HG02678 (cell line): ENCODE measurements around the gene JAG1.
A peak's percentile ranks its signal among the peaks of the same experiment; 100 is the strongest.
"Not testable (repeated sequence)": the region's sequence is repeated elsewhere in the genome, so short reads cannot be mapped to it uniquely, and the experiment has no call there.

Experiments used
- ATAC-seq: cut with Tn5 transposase; IDR thresholded peaks from one replicate; pipeline ENCODE4 v1.9.1; 2021; ENCODE audit warnings: mild to moderate bottlenecking, moderate library complexity; ENCODE audit not compliant: unreplicated experiment

The JAG1 gene

GRCh38 chr20:10617549-10618133, 56.2 kb downstream of the JAG1 start:
- not testable (repeated sequence) for ATAC-seq

- no peak for ATAC-seq
Measured at GRCh38 chr20:10616212-10616611, 57.6 kb downstream of the JAG1 start.

- no peak for ATAC-seq
Measured at GRCh38 chr20:10613911-10614310, 59.9 kb downstream of the JAG1 start.

- not testable (repeated sequence) for ATAC-seq
Measured at GRCh38 chr20:10613426-10613825, 60.4 kb downstream of the JAG1 start.

- ATAC-seq, result peak; percentile 83
Measured at GRCh38 chr20:10611357-10611756, 62.4 kb downstream of the JAG1 start.

- no peak for ATAC-seq
Measured at GRCh38 chr20:10610251-10610650, 63.5 kb downstream of the JAG1 start.

GRCh38 chr20:10609770-10610169, 64.0 kb downstream of the JAG1 start:
- no peak for ATAC-seq

GRCh38 chr20:10609276-10609675, 64.5 kb downstream of the JAG1 start:
- no peak for ATAC-seq

GRCh38 chr20:10605547-10606195, 68.1 kb downstream of the JAG1 start:
- ATAC-seq, result no peak

- no peak for ATAC-seq
Measured at GRCh38 chr20:10604865-10605440, 68.8 kb downstream of the JAG1 start.

- ATAC-seq, result no peak
Measured at GRCh38 chr20:10603971-10604864, 69.6 kb downstream of the JAG1 start.

- ATAC-seq, result no peak
Measured at GRCh38 chr20:10603378-10603777, 70.4 kb downstream of the JAG1 start.

- ATAC-seq, result no peak
Measured at GRCh38 chr20:10602221-10602871, 71.5 kb downstream of the JAG1 start.

- ATAC-seq, result no peak
Measured at GRCh38 chr20:10597637-10598036, 76.2 kb downstream of the JAG1 start.

- ATAC-seq, result no peak
Measured at GRCh38 chr20:10596710-10597121, 77.1 kb downstream of the JAG1 start.

- ATAC-seq, result no peak
Measured at GRCh38 chr20:10595985-10596384, 77.8 kb downstream of the JAG1 start.

- ATAC-seq, result no peak
Measured at GRCh38 chr20:10595266-10595665, 78.5 kb downstream of the JAG1 start.

GRCh38 chr20:10594296-10594868, 79.4 kb downstream of the JAG1 start:
- ATAC-seq, result no peak

- no peak for ATAC-seq
Measured at GRCh38 chr20:10591946-10592521, 81.8 kb downstream of the JAG1 start.

GRCh38 chr20:10590950-10591671, 82.7 kb downstream of the JAG1 start:
- no peak for ATAC-seq
